K562 (cell line): ENCODE measurements around the gene EML3. TPM values are rescaled to one million over a fixed set of nuclear protein-coding genes. Genes with fewer than 3 reads are reported as not detected.

Source experiments
- HDGF ChIP-seq: fragments of 450-650 bp; IDR thresholded peaks from 2 replicates; pipeline ENCODE4 v1.6.1; 2016
- PHB ChIP-seq: fragments of 250-450 bp; sonication (Bioruptor Pico); IDR thresholded peaks from 2 replicates; pipeline ENCODE4 v1.5.0; 2021
- RBM34 ChIP-seq: fragments of 200-400 bp; formaldehyde crosslinking; IDR thresholded peaks from 2 replicates; pipeline ENCODE4 v1.6.1; 2018; ENCODE audit warnings: low read length, borderline replicate concordance; ENCODE audit not compliant: insufficient read depth
- TCF7 ChIP-seq: sonication (generic); IDR thresholded peaks from 2 replicates; pipeline ENCODE4 v1.6.1; 2016; ENCODE audit warnings: antibody characterized with exemption, borderline replicate concordance
- WHSC1 ChIP-seq: IDR thresholded peaks from one replicate; pipeline ENCODE4 v1.6.1; 2012; ENCODE audit warnings: low read length, control low read depth, inconsistent platforms
- polyA plus RNA-seq, 8 experiments: library from polyadenylated mRNA; depleted of rRNA in 4 of 8; stranded (reverse) in 5 of 8; unstranded in 3 of 8; fragments of >200 nt; fragmentation: Nextera tagmentation in 2 of 8; fragmentation: Illumina TruSeq in 1 of 8; extraction: Ambion mirVana in 2 of 8; extraction: Trizol in 1 of 8; gene quantifications; 2 replicates each; pipeline versions ENCODE4 v1.2.1 to v1.2.3, GENCODE V29; 2011 to 2014; ENCODE audit warnings: inconsistent platforms in 1 of 8, missing spikeins in 1 of 8
- total RNA-seq, 7 experiments: library from RNA; depleted of rRNA in 6 of 7; stranded (reverse); fragments of >200 nt in 6 of 7; fragmentation: Illumina TruSeq in 2 of 7; extraction: Trizol in 2 of 7; gene quantifications; 2 replicates each; pipeline versions ENCODE4 v1.2.1 to v1.2.3, GENCODE V29; 2011 to 2021; ENCODE audit warnings: low replicate concordance in 1 of 7
- TF ChIP-seq, protein P1 (sequence below): fragments of 250-450 bp; sonication (Bioruptor Pico); IDR thresholded peaks from 2 replicates; pipeline ENCODE4 v1.4.0; 2020
- TF ChIP-seq, protein P2 (sequence below), 2 experiments: fragments of 250-450 bp in 1 of 2; fragments of 450-650 bp in 1 of 2; sonication (Bioruptor Pico) in 1 of 2; IDR thresholded peaks; 2 replicates each; pipeline versions ENCODE4 v1.6.1 to v1.8.0; 2016 to 2021; ENCODE audit warnings: mild to moderate bottlenecking in 2 of 2, moderate library complexity in 2 of 2, missing compliant biosample characterization in 1 of 2, missing genetic modification characterization in 1 of 2
- TF ChIP-seq, protein P3 (sequence below): fragments of 150-350 bp; conservative IDR thresholded peaks from 2 replicates; pipeline ENCODE4 v1.6.1; 2014; ENCODE audit warnings: low read length
- TF ChIP-seq, protein P4 (sequence below): fragments of 250-450 bp; sonication (Bioruptor Pico); IDR thresholded peaks from 2 replicates; pipeline ENCODE4 v1.8.0; 2022; ENCODE audit warnings: moderate library complexity, mild to moderate bottlenecking, inconsistent platforms
- TF ChIP-seq, protein P5 (sequence below): fragments of 250-450 bp; sonication (Bioruptor Pico); IDR thresholded peaks from 2 replicates; pipeline ENCODE4 v1.9.0; 2021; ENCODE audit warnings: mild to moderate bottlenecking, inconsistent platforms
- TF ChIP-seq, protein P6 (sequence below): fragments of 450-650 bp; IDR thresholded peaks from 2 replicates; pipeline ENCODE4 v1.6.1; 2014; ENCODE audit warnings: low read depth, mild to moderate bottlenecking, moderate library complexity, borderline replicate concordance

Gene EML3
- total and polyA plus RNA-seq, 9 of the 15 experiments (the other 6 are each of a cell fraction or from before 2014, with no cell fraction given), result 0.32 to 90.5 (median 26.4) TPM

DNA sequence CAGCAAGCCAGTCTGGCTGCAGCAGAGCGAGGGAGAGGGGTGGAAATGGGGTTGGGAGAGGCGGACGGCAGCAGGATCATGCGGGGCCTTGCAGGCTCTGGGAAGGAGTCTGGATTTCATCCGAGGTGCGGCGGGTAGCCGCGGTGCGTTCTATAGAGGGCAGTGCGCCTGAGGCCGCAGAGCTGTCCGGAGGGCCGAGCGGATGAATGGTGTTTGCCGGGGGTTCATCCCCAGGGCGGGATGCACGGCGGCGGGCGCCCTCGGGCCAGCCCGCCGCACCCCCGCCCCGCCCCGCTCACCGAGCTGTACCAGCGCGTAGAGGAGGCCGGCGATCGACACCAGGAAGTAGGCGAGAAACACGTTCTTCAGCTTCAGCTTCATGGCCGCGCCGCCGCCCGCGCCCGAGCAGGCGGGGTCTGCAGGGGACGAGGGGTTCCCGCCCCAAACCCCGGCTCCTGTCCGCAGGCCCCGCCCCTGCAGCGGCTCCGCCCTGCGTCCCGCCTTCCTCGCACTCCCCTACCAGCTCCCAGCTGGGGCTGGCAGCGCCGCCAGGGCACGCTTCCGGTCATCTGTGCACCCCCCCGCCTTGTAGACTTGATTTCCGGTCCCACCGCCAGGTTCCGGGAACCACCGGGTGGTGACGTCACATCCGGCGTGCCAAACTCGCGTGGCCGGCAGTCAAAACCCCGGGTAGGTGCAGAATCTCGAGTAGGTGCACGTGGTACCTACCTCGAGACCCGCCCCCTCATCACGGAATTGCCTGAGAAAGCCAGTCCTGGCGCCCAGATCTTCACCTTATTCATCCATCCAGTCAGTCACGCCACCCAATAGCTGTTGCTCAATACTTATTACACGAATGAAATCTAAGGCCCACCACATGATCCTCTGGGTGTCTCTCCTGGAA, 9.2 kb upstream of the EML3 start, which contains the start of gene B3GAT3 (continued):
- TF ChIP-seq, protein P1, sequence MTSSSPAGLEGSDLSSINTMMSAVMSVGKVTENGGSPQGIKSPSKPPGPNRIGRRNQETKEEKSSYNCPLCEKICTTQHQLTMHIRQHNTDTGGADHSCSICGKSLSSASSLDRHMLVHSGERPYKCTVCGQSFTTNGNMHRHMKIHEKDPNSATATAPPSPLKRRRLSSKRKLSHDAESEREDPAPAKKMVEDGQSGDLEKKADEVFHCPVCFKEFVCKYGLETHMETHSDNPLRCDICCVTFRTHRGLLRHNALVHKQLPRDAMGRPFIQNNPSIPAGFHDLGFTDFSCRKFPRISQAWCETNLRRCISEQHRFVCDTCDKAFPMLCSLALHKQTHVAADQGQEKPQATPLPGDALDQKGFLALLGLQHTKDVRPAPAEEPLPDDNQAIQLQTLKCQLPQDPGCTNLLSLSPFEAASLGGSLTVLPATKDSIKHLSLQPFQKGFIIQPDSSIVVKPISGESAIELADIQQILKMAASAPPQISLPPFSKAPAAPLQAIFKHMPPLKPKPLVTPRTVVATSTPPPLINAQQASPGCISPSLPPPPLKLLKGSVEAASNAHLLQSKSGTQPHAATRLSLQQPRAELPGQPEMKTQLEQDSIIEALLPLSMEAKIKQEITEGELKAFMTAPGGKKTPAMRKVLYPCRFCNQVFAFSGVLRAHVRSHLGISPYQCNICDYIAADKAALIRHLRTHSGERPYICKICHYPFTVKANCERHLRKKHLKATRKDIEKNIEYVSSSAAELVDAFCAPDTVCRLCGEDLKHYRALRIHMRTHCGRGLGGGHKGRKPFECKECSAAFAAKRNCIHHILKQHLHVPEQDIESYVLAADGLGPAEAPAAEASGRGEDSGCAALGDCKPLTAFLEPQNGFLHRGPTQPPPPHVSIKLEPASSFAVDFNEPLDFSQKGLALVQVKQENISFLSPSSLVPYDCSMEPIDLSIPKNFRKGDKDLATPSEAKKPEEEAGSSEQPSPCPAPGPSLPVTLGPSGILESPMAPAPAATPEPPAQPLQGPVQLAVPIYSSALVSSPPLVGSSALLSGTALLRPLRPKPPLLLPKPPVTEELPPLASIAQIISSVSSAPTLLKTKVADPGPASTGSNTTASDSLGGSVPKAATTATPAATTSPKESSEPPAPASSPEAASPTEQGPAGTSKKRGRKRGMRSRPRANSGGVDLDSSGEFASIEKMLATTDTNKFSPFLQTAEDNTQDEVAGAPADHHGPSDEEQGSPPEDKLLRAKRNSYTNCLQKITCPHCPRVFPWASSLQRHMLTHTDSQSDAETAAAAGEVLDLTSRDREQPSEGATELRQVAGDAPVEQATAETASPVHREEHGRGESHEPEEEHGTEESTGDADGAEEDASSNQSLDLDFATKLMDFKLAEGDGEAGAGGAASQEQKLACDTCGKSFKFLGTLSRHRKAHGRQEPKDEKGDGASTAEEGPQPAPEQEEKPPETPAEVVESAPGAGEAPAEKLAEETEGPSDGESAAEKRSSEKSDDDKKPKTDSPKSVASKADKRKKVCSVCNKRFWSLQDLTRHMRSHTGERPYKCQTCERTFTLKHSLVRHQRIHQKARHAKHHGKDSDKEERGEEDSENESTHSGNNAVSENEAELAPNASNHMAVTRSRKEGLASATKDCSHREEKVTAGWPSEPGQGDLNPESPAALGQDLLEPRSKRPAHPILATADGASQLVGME (CRISPR knock-in tag), result 0 out of 2 replicates have a peak, but pooled peaks have one; percentile 12
- TF ChIP-seq, protein P2, sequence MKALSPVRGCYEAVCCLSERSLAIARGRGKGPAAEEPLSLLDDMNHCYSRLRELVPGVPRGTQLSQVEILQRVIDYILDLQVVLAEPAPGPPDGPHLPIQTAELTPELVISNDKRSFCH (CRISPR knock-in tag; IDR thresholded peaks at IDR 0.05), result no peak
- TF ChIP-seq, protein P2 (tag; IDR thresholded peaks at IDR 0.05), result 0 out of 2 replicates have a peak, but pooled peaks have one; percentile 21
- TF ChIP-seq, protein P3, sequence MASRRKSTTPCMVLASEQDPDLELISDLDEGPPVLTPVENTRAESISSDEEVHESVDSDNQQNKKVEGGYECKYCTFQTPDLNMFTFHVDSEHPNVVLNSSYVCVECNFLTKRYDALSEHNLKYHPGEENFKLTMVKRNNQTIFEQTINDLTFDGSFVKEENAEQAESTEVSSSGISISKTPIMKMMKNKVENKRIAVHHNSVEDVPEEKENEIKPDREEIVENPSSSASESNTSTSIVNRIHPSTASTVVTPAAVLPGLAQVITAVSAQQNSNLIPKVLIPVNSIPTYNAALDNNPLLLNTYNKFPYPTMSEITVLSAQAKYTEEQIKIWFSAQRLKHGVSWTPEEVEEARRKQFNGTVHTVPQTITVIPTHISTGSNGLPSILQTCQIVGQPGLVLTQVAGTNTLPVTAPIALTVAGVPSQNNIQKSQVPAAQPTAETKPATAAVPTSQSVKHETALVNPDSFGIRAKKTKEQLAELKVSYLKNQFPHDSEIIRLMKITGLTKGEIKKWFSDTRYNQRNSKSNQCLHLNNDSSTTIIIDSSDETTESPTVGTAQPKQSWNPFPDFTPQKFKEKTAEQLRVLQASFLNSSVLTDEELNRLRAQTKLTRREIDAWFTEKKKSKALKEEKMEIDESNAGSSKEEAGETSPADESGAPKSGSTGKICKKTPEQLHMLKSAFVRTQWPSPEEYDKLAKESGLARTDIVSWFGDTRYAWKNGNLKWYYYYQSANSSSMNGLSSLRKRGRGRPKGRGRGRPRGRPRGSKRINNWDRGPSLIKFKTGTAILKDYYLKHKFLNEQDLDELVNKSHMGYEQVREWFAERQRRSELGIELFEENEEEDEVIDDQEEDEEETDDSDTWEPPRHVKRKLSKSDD, result no peak
- no peak for TF ChIP-seq HDGF
- TF ChIP-seq, protein P4, sequence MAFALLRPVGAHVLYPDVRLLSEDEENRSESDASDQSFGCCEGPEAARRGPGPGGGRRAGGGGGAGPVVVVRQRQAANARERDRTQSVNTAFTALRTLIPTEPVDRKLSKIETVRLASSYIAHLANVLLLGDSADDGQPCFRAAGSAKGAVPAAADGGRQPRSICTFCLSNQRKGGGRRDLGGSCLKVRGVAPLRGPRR, result 0 out of 2 replicates have a peak, but pooled peaks have one; percentile 17
- TF ChIP-seq TCF7, result no peak
- TF ChIP-seq PHB, result 0 out of 2 replicates have a peak, but pooled peaks have one; percentile 42
- no peak for TF ChIP-seq RBM34
- no peak for TF ChIP-seq WHSC1
- TF ChIP-seq, protein P5, sequence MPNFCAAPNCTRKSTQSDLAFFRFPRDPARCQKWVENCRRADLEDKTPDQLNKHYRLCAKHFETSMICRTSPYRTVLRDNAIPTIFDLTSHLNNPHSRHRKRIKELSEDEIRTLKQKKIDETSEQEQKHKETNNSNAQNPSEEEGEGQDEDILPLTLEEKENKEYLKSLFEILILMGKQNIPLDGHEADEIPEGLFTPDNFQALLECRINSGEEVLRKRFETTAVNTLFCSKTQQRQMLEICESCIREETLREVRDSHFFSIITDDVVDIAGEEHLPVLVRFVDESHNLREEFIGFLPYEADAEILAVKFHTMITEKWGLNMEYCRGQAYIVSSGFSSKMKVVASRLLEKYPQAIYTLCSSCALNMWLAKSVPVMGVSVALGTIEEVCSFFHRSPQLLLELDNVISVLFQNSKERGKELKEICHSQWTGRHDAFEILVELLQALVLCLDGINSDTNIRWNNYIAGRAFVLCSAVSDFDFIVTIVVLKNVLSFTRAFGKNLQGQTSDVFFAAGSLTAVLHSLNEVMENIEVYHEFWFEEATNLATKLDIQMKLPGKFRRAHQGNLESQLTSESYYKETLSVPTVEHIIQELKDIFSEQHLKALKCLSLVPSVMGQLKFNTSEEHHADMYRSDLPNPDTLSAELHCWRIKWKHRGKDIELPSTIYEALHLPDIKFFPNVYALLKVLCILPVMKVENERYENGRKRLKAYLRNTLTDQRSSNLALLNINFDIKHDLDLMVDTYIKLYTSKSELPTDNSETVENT (CRISPR knock-in tag), result peak; percentile 74; the same call in 1 of the 2 replicates
- TF ChIP-seq, protein P6, sequence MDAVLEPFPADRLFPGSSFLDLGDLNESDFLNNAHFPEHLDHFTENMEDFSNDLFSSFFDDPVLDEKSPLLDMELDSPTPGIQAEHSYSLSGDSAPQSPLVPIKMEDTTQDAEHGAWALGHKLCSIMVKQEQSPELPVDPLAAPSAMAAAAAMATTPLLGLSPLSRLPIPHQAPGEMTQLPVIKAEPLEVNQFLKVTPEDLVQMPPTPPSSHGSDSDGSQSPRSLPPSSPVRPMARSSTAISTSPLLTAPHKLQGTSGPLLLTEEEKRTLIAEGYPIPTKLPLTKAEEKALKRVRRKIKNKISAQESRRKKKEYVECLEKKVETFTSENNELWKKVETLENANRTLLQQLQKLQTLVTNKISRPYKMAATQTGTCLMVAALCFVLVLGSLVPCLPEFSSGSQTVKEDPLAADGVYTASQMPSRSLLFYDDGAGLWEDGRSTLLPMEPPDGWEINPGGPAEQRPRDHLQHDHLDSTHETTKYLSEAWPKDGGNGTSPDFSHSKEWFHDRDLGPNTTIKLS, result peak; percentile 79
